SJSA1 (cell line): ENCODE measurements around the gene ZNF747. TPM values are rescaled to one million over a fixed set of nuclear protein-coding genes. Genes with fewer than 3 reads are reported as not detected.

Experiments used
- DNase-seq, 2 experiments: peaks; one replicate each; pipeline ENCODE4 v3.0.0-alpha.2; 2015 to 2020; ENCODE audit warnings: low spot score in 2 of 2, low read depth in 1 of 2
- H3K27ac ChIP-seq: fragments of 250-450 bp; sonication (Bioruptor Pico); 2 replicates; pipeline ENCODE4 v1.5.1; 2020; ENCODE audit warnings: mild to moderate bottlenecking, moderate library complexity
- H3K27me3 ChIP-seq: fragments of 250-450 bp; sonication (Bioruptor Pico); replicated peaks from 2 replicates; pipeline ENCODE4 v1.5.1; 2020; ENCODE audit warnings: mild to moderate bottlenecking, moderate library complexity
- H3K36me3 ChIP-seq: fragments of 250-450 bp; sonication (Bioruptor Pico); 2 replicates; pipeline ENCODE4 v1.5.1; 2020; ENCODE audit warnings: mild to moderate bottlenecking
- H3K4me1 ChIP-seq: fragments of 250-450 bp; sonication (Bioruptor Pico); replicated peaks from 2 replicates; pipeline ENCODE4 v1.6.1; 2021; ENCODE audit warnings: mild to moderate bottlenecking
- H3K4me3 ChIP-seq: fragments of 250-450 bp; sonication (Bioruptor Pico); 2 replicates; pipeline ENCODE4 v1.5.1; 2020; ENCODE audit warnings: mild to moderate bottlenecking
- H3K9me3 ChIP-seq: fragments of 250-450 bp; sonication (Bioruptor Pico); replicated peaks from 2 replicates; pipeline ENCODE4 v1.5.1; 2020; ENCODE audit warnings: mild to moderate bottlenecking
- total RNA-seq: library from RNA; depleted of rRNA; stranded (reverse); fragments of >200 nt; shearing (Covaris generic); gene quantifications from 2 replicates; pipeline ENCODE4 v1.2.3, GENCODE V29; 2014

Gene ZNF747
- total RNA-seq, 1 experiment from 2014 or later = 5.1 TPM

DNA sequence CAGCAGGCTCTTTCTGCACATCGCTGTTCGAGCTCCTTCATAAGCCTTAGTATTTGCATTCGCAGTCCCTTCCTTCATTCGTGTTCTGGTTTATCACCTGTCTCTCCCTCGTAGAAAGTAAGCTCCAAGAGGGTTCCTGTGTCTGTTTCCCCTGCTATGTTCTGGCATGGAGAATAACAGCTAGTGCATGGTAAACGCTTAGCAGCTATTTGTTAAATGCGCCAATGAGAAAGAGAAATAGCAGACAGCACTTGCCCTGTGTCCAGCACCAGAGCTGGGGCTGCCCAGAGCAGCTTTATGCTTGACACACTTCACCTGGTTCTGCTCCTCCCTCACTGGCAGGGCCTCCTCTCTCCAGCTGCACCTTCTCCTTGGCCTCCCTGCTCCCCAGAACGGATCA lies 31.3 kb upstream of the ZNF747 start:
- no peak for DNase-seq
- Histone ChIP-seq H3K27me3 (no peaks in the 10 kb centered on the region), H3K36me3 (no peaks in the 10 kb centered on the region), H3K4me3 (no peak overlapping the region), H3K9me3 (no peaks in the 10 kb centered on the region), H3K27ac (no peak overlapping the region), H3K4me1 (peaks cover 4% of the 10 kb centered on the region)

DNA sequence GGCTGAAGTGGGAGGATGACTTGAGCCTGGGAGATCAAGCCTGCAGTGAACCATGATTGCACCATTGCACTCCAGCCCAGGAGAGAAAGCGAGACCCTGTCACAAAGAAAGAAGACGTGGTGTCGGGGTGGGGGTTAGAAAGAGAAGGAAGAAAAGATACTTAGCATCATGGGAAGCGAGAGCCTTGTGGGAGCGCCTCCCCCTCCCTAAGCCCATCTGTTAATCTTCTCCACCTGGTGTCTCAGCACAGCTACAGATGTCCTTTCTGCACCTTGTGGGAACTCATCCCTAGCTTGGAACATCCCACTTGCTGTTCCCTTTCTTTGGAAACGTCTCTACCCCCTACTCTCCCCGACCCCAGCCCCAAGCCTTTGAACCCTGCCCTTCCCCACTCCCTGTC lies 30.9 kb upstream of the ZNF747 start:
- Histone ChIP-seq H3K4me3 (no peak overlapping the region), H3K36me3 (no peaks in the 10 kb centered on the region), H3K4me1 (no peaks in the 10 kb centered on the region), H3K27ac (no peak overlapping the region), H3K9me3 (no peaks in the 10 kb centered on the region), H3K27me3 (no peaks in the 10 kb centered on the region)
- DNase-seq = no peak

DNA sequence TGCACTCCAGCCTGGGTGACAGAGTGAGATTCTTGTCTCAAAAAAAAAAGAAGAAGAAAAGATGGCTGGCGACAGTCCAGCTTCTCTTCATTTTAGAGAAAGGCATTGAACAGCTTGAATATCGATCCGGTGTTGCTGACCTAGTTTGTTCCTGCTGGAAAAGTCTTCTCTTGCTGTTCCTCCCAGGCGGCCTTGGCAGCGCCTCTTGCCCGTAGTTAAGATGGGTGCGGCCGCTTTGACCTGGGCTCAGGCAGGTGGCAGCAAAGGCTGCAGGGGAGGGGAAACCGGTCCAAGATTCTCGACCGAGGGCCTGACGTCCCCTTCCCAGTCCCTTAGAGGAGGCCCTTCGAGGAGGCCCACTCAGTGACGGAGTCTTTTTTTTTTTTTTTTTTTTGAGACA lies 27.4 kb upstream of the ZNF747 start:
- Histone ChIP-seq H3K4me1 (peaks cover 4% of the 10 kb centered on the region), H3K27me3 (no peaks in the 10 kb centered on the region), H3K9me3 (no peaks in the 10 kb centered on the region), H3K4me3 (no peak overlapping the region), H3K27ac (no peak overlapping the region), H3K36me3 (no peaks in the 10 kb centered on the region; the same call in 1 of the 2 replicates)
- DNase-seq = no peak

DNA sequence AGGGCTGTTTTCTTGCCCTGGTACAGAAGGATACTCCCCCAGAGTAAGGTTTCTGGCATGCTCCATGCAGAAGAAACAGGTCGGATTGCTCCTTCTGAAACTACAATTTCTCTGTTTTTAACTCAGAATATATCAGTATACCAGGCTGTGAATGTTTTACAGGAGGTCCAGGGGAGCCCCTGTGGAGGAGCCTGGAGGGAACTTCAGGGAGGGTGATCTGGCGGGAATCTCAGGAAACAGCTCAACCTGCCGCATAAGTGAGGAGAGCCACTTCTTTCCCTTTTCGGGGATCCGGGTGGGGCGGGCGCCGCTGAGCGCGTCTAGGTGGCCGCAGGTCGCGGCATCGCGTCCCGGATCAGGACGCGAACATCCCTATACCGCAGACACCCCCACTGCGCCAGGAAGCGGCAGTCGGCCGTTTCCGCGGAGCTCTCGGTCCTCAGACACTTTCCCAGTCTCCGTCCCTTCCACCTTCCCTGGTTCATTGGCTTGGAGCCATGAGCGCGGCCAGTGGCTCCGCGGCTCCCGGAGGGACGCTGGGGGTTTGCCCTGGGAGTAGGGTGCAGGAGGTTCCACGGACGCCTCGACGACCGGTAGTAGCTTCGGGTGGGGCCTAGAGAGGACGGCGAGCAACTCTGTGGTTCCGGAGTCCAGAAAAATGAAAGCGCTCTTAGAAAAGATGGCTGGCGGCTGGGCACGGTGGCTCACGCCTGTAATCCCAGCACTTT lies 26.6 kb upstream of the ZNF747 start:
- peaks cover 4% of the 10 kb centered on the region for H3K4me1 ChIP-seq
- no peak overlapping the region for H3K27ac ChIP-seq
- no peaks in the 10 kb centered on the region for H3K9me3 ChIP-seq
- no peak overlapping the region for H3K4me3 ChIP-seq
- no peak for DNase-seq
- no peaks in the 10 kb centered on the region for H3K27me3 ChIP-seq
- peaks cover 5% of the 10 kb centered on the region for H3K36me3 ChIP-seq

GRCh38 chr16:30559690-30560089 lies 25.0 kb upstream of the ZNF747 start:
- H3K36me3 ChIP-seq = peaks cover 18% of the 10 kb centered on the region

GRCh38 chr16:30558789-30559377 lies 24.2 kb upstream of the ZNF747 start:
- no peak overlapping the region for H3K27ac ChIP-seq
- peak overlapping the region; percentile 75 for H3K4me3 ChIP-seq
- DNase-seq = no peak

More at GRCh38 chr16:30559690-30560089, 25.0 kb upstream of the ZNF747 start:
- Histone ChIP-seq H3K27ac (no peak overlapping the region), H3K4me1 (peaks cover 6% of the 10 kb centered on the region), H3K9me3 (no peaks in the 10 kb centered on the region), H3K4me3 (no peak overlapping the region), H3K27me3 (no peaks in the 10 kb centered on the region)
- no peak for DNase-seq

GRCh38 chr16:30557957-30558788 lies 23.5 kb upstream of the ZNF747 start, which contains the start of gene ZNF764:
Gene ZNF764, minus strand, starts transcription at chr16:30558374. Its CDS starts 192 bp downstream, at chr16:30558182.
- Histone ChIP-seq H3K4me3 (peak within 1 kb of the TSS; percentile 75), H3K9me3 (no peaks in the 10 kb centered on the region), H3K4me1 (peaks cover 10% of the 10 kb centered on the region), H3K36me3 (peaks cover 31% of the 10 kb centered on the region), H3K27ac (peak within 1 kb of the TSS; percentile 76), H3K27me3 (no peaks in the 10 kb centered on the region)
- peak; percentile 96 to 98 for DNase-seq

More at GRCh38 chr16:30558789-30559377, 24.2 kb upstream of the ZNF747 start:
- Histone ChIP-seq H3K36me3 (peaks cover 24% of the 10 kb centered on the region), H3K9me3 (no peaks in the 10 kb centered on the region), H3K27me3 (no peaks in the 10 kb centered on the region), H3K4me1 (peaks cover 10% of the 10 kb centered on the region)

DNA sequence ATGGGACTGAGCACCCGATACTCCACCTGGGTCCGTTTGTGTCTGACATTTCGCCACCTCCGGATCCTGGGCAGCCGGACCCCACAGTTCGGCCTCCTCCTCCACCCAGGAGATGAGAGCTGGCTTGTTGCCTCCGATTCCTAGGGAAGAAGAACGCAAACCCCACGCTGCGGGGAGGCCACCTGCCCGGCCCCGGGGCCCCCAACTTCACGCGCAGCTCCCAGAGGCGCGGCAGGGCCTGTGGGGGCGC lies 23.0 kb upstream of the ZNF747 start:
- Histone ChIP-seq H3K27me3 (no peaks in the 10 kb centered on the region), H3K4me1 (peaks cover 10% of the 10 kb centered on the region), H3K4me3 (peak overlapping the region; percentile 75), H3K27ac (peak overlapping the region; percentile 76), H3K9me3 (no peaks in the 10 kb centered on the region), H3K36me3 (peaks cover 34% of the 10 kb centered on the region)
- no peak for DNase-seq

DNA sequence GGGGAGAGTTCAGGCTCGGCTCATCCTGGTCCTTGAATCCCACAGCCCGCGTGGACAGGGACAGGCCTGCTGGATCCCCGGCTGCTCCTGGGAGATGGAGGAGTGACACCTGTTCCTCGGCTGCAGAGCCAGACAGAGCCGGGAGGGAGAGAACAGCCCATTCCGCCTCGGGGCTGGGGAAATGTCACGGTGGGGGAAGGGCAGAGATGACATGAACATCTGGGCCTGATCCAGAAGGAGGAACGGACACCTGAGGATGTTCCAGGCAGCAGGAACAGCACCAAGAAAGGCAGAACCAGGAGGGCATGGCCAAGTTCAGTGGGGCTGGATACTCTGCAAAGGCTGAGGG lies 21.4 kb upstream of the ZNF747 start:
- Histone ChIP-seq H3K27ac (no peak overlapping the region), H3K36me3 (peaks cover 34% of the 10 kb centered on the region), H3K4me1 (peaks cover 10% of the 10 kb centered on the region), H3K9me3 (no peaks in the 10 kb centered on the region), H3K27me3 (no peaks in the 10 kb centered on the region), H3K4me3 (no peak overlapping the region)
- DNase-seq = no peak

DNA sequence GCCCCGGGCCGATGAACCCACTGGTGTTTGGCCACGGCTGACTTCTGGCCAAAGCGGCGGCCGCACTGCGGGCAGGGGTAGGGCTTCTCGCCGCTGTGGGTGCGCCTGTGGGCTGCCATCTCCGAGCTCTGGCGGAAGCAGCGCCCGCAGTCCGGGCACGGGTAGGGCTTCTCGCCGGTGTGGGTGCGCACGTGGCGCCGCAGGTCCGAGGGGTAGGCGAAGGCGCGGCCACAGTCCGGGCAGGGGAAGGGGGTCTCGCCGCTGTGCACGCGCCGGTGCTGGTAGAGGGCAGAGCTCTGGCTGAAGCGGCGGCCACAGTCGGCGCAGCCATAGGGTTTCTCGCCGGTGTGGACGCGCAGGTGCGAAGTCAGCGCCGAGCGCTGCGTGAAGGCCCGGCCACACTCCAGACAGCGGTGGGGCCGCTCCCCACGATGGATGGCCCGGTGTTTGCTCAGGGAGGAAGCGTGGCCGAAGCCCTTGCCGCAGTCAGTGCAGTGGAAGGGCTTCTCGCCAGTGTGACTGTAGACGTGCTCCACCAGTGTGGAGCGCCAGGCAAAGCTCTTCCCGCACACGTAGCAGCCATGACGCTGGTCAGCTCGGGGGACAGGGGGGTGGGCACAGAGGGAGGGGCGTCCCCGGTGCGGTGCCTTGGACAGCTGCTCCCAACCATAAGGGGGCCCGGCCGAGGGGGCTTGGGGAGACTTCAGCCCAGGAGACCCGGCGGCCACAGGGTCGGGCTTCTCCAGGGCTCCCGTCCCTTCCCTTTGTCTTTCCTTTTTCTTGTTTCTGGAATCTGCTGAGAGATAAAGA lies 20.9 kb upstream of the ZNF747 start:
- DNase-seq = no peak
- H3K27ac ChIP-seq = no peak overlapping the region
- H3K27me3 ChIP-seq = no peaks in the 10 kb centered on the region
- H3K4me1 ChIP-seq = peaks cover 10% of the 10 kb centered on the region
- peaks cover 34% of the 10 kb centered on the region for H3K36me3 ChIP-seq
- no peaks in the 10 kb centered on the region for H3K9me3 ChIP-seq
- no peak overlapping the region for H3K4me3 ChIP-seq

- peaks cover 34% of the 10 kb centered on the region for H3K36me3 ChIP-seq
- H3K27ac ChIP-seq = no peak overlapping the region
- H3K27me3 ChIP-seq = no peaks in the 10 kb centered on the region
- H3K4me3 ChIP-seq = no peak overlapping the region
- DNase-seq = no peak
- H3K4me1 ChIP-seq = peaks cover 10% of the 10 kb centered on the region
- no peaks in the 10 kb centered on the region for H3K9me3 ChIP-seq
Measured at GRCh38 chr16:30554557-30555314, 20.1 kb upstream of the ZNF747 start.

GRCh38 chr16:30553393-30553899 lies 18.8 kb upstream of the ZNF747 start:
- Histone ChIP-seq H3K36me3 (peaks cover 34% of the 10 kb centered on the region), H3K9me3 (no peaks in the 10 kb centered on the region), H3K4me1 (peaks cover 15% of the 10 kb centered on the region), H3K4me3 (no peak overlapping the region), H3K27me3 (no peaks in the 10 kb centered on the region), H3K27ac (no peak overlapping the region)
- DNase-seq = no peak

- H3K27me3 ChIP-seq = no peaks in the 10 kb centered on the region
- peaks cover 15% of the 10 kb centered on the region for H3K4me1 ChIP-seq
- no peak overlapping the region for H3K27ac ChIP-seq
- H3K4me3 ChIP-seq = no peak overlapping the region
- DNase-seq = no peak
- H3K9me3 ChIP-seq = no peaks in the 10 kb centered on the region
- peaks cover 34% of the 10 kb centered on the region for H3K36me3 ChIP-seq
Measured at GRCh38 chr16:30552956-30553355, 18.3 kb upstream of the ZNF747 start.
